Measurements from ENCODE around the gene MYBPC2. TPM values are rescaled to one million over a fixed set of nuclear protein-coding genes. Genes with fewer than 3 reads are reported as not detected.

The MYBPC2 gene
- total and polyA plus RNA-seq, 12 donors: 0.01 to 0.35 (median 0.13) TPM; not detected in 9

GRCh38 chr19:50475101-50475568, 42.4 kb downstream of the MYBPC2 start:
- ATAC-seq: no peak
- intact Hi-C loops (cut with DNase I): loop anchor here in 1 of 10 donors (5.0 kb wide), 2 partner anchors 37 to 103 kb away; partner anchors contain the start of genes ASPDH and JOSD2

GRCh38 chr19:50475736-50476223, 43.1 kb downstream of the MYBPC2 start:
- H3K9me3 ChIP-seq: no peaks in the 10 kb centered on the region
- H3K27me3 ChIP-seq: no peaks in the 10 kb centered on the region
- DNase-seq: no peak
- peaks cover 0 to 28% (median 10%) of the 10 kb centered on the region in 9 donors for H3K36me3 ChIP-seq
- peak overlapping the region in 6 of 10 donors; percentile 54 to 89 (median 75) for H3K27ac ChIP-seq
- TF ChIP-seq CTCF (IDR thresholded peaks at IDR 0.05): no peak
- ATAC-seq: peak in 1 of 8 donors; percentile 24
- intact Hi-C loops (cut with DNase I): loop anchor here in 2 of 10 donors (2.0 to 5.0 kb wide), 3 partner anchors 35 to 103 kb away; partner anchors contain the start of genes JOSD2 (in 2 of the 2) and ASPDH (in 1 of the 2)
- peak overlapping the region in 8 of 10 donors; percentile 72 to 100 (median 90) for H3K4me3 ChIP-seq
- 64 to 71% methylated on average over 29 of the region's 29 CpGs for WGBS, 2 donors
- H3K4me1 ChIP-seq: peaks cover 5 to 25% (median 19%) of the 10 kb centered on the region in 9 donors

More at GRCh38 chr19:50475101-50475568, 42.4 kb downstream of the MYBPC2 start:
- no peak overlapping the region for H3K4me3 ChIP-seq
- no peak for TF ChIP-seq CTCF (IDR thresholded peaks at IDR 0.05)
- H3K27ac ChIP-seq: no peak overlapping the region
- DNase-seq: no peak
- peaks cover 0 to 22% (median 6%) of the 10 kb centered on the region in 9 donors for H3K36me3 ChIP-seq
- WGBS, 2 donors: 77 to 79% methylated on average over 12 of the region's 12 CpGs
- peaks cover 5 to 25% (median 19%) of the 10 kb centered on the region in 9 donors for H3K4me1 ChIP-seq
- no peaks in the 10 kb centered on the region for H3K27me3 ChIP-seq
- H3K9me3 ChIP-seq: no peaks in the 10 kb centered on the region

GRCh38 chr19:50476224-50476906, 43.7 kb downstream of the MYBPC2 start, which contains the start of the genes EMC10 and GARIN5A:
EMC10 (plus strand) TSS chr19:50476507; CDS start chr19:50476545, 38 bp downstream.
GARIN5A (minus strand) TSS chr19:50476848; CDS start chr19:50476388, 460 bp downstream.
- H3K4me3 ChIP-seq: peak within 1 kb of the TSS; percentile 72 to 100 (median 90)
- DNase-seq (peak; percentile 91 to 92), ATAC-seq (peak; percentile 91 to 98 (median 97))
- H3K4me1 ChIP-seq: peaks cover 5 to 25% (median 19%) of the 10 kb centered on the region in 9 donors
- no peak for TF ChIP-seq CTCF (IDR thresholded peaks at IDR 0.05)
- WGBS, 2 donors: 1 to 2% methylated on average over 58 of the region's 58 CpGs
- H3K27me3 ChIP-seq: no peaks in the 10 kb centered on the region
- peaks cover 0 to 34% (median 13%) of the 10 kb centered on the region in 9 donors for H3K36me3 ChIP-seq
- H3K9me3 ChIP-seq: no peaks in the 10 kb centered on the region
- H3K27ac ChIP-seq: peak within 1 kb of the TSS in 9 of 10 donors; percentile 54 to 89 (median 75)
- intact Hi-C loops (cut with DNase I): loop anchor here in 2 of 10 donors (2.0 to 5.0 kb wide), 3 partner anchors 34 to 104 kb away; partner anchors contain the start of genes JOSD2 (in 2 of the 2) and ASPDH (in 1 of the 2)

GRCh38 chr19:50476907-50477238, 44.2 kb downstream of the MYBPC2 start:
- intact Hi-C loops (cut with DNase I): loop anchor here in 2 of 10 donors (2.0 to 5.0 kb wide), 3 partner anchors 34 to 105 kb away; partner anchors contain the start of genes JOSD2 (in 2 of the 2) and ASPDH (in 1 of the 2)

More at GRCh38 chr19:50476907-50477238, 44.2 kb downstream of the MYBPC2 start:
- Histone ChIP-seq H3K27me3 (no peaks in the 10 kb centered on the region), H3K4me1 (peaks cover 5 to 25% (median 19%) of the 10 kb centered on the region in 9 donors), H3K27ac (peak overlapping the region in 9 of 10 donors; percentile 54 to 89 (median 75)), H3K4me3 (peak overlapping the region; percentile 72 to 100 (median 90)), H3K9me3 (no peaks in the 10 kb centered on the region), H3K36me3 (peaks cover 0 to 39% (median 19%) of the 10 kb centered on the region in 9 donors)
- TF ChIP-seq CTCF (IDR thresholded peaks at IDR 0.05): no peak
- 15 to 19% methylated on average over 20 of the region's 20 CpGs for WGBS, 2 donors
- DNase-seq: no peak
- ATAC-seq: no peak
